Common myeloid progenitor, CD34-positive (primary cell): ENCODE measurements around the gene FAM32A.

Source experiments
- CTCF ChIA-PET: fragments of 350-600 bp; sonication (Branson Sonifier 250); formaldehyde crosslinking; loops from one replicate; lab custom pipeline; 2021; ENCODE audit warnings: antibody characterized with exemption; lab: Charles Lee
- POLR2A ChIA-PET: fragments of 350-600 bp; sonication (Branson Sonifier 250); formaldehyde crosslinking; loops from one replicate; lab custom pipeline; 2021; ENCODE audit warnings: antibody characterized with exemption; lab: Charles Lee
- DNase-seq, 3 donors: peaks; one replicate each; pipeline versions ENCODE4 v3.0.0 to v3.0.0-alpha.2; 2013
- H3K27ac ChIP-seq, 2 experiments: 1 replicate in 1 of 2; 2 replicates in 1 of 2; pipeline ENCODE4 v1.7.0; 2013; ENCODE audit warnings: inconsistent platforms in 2 of 2, low read length in 2 of 2, mild to moderate bottlenecking in 2 of 2, low read depth in 1 of 2, moderate library complexity in 1 of 2; ENCODE audit not compliant: severe bottlenecking in 2 of 2, insufficient read depth in 1 of 2, poor library complexity in 1 of 2
- H3K27me3 ChIP-seq, 5 experiments: replicated peaks in 2 of 5; 1 replicate in 3 of 5; 2 replicates in 2 of 5; pipeline versions ENCODE4 v1.6.1 to v1.7.0; 2013; ENCODE audit warnings: low read length in 4 of 5, mild to moderate bottlenecking in 2 of 5, moderate library complexity in 2 of 5, inconsistent platforms in 1 of 5; ENCODE audit not compliant: insufficient read depth in 5 of 5, control insufficient read depth in 4 of 5
- H3K36me3 ChIP-seq, 4 experiments: 1 replicate in 2 of 4; 2 replicates in 2 of 4; pipeline versions ENCODE4 v1.6.1 to v1.7.0; 2013; ENCODE audit warnings: low read length in 3 of 4, control low read depth in 1 of 4, mild to moderate bottlenecking in 1 of 4; ENCODE audit not compliant: control insufficient read depth in 4 of 4, insufficient read depth in 4 of 4
- H3K4me1 ChIP-seq, 4 experiments: 1 replicate in 3 of 4; 2 replicates in 1 of 4; pipeline versions ENCODE4 v1.6.1 to v1.7.1; 2013; ENCODE audit warnings: low read length in 3 of 4, mild to moderate bottlenecking in 3 of 4, control low read depth in 1 of 4, inconsistent platforms in 1 of 4, moderate library complexity in 1 of 4; ENCODE audit not compliant: control insufficient read depth in 4 of 4, insufficient read depth in 4 of 4; ENCODE audit errors: control extremely low read depth in 1 of 4
- H3K4me3 ChIP-seq, 7 experiments: 1 replicate in 4 of 7; 2 replicates in 3 of 7; pipeline versions ENCODE4 v1.5.1 to v1.7.0; 2013; ENCODE audit warnings: mild to moderate bottlenecking in 7 of 7, low read length in 6 of 7, moderate library complexity in 6 of 7, inconsistent platforms in 2 of 7, low read depth in 2 of 7, control low read depth in 1 of 7; ENCODE audit not compliant: insufficient read depth in 4 of 7, control insufficient read depth in 1 of 7; ENCODE audit errors: extremely low read depth in 1 of 7
- H3K9me3 ChIP-seq, 5 experiments: 1 replicate in 4 of 5; 2 replicates in 1 of 5; pipeline versions ENCODE4 v1.6.1 to v1.7.1; 2013; ENCODE audit warnings: low read length in 4 of 5, mild to moderate bottlenecking in 2 of 5, inconsistent platforms in 1 of 5, low read depth in 1 of 5, moderate library complexity in 1 of 5; ENCODE audit not compliant: control insufficient read depth in 4 of 5, insufficient read depth in 2 of 5; ENCODE audit errors: control extremely low read depth in 1 of 5
- WGBS: methylation state at CpG from one replicate; pipeline ENCODE4 v1.1.5; 2013; ENCODE audit not compliant: insufficient coverage; 5-methylcytosine and 5-hydroxymethylcytosine counted together

The FAM32A gene

DNA sequence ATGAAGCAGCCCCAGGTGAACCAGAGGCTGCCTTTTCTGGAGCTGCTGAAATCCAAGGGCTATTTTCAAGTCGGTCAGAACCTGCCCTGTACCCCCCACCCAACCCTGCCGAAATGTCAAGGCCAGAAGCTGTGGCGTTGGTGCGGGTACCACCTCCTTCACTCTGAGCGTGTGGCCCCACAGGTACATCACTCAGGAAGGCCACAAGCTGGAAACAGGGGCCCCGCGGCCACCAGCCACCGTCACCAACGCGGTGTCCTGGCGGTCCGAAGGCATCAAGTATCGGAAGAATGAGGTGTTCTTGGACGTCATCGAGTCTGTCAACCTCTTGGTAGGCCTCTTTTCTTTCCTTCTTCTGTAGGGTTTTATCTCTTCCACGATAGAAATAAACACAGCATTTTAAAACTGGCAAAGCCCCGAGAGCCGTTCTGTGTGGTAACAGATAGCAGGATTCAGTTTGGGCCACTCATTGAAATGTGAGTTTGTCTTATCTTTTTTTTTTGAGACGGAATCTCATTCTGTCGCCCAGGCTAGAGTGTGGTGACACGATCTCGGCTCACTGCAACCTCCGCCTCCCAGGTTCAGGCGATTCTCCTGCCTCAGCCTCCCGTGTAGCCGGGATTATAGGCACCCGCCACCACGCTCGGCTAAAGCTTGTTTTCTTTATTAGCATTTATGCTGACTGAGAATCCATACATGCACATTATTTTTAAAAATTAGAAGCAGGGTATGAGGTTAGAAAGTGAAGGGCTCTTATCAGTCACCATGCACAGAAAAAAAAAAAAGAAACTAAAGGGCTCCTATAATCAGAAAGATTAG, 23.8 kb downstream of the FAM32A start:
- peak in 2 of 3 donors; percentile 15 to 51 for DNase-seq
- ChIA-PET CTCF (interaction anchor here (1.9 kb wide), 1 partner anchor 177 kb away, joined by 4 read pairs; no protein-coding TSS in a partner anchor), POLR2A (no interaction called here)
- H3K4me3 ChIP-seq = no peak overlapping the region
- peaks cover 21 to 78% (median 51%) of the 10 kb centered on the region in 4 experiments for H3K36me3 ChIP-seq
- WGBS = 96% methylated on average over 21 of the region's 29 CpGs
- H3K27ac ChIP-seq = no peak overlapping the region
- H3K4me1 ChIP-seq = no peaks in the 10 kb centered on the region
- H3K27me3 ChIP-seq = no peaks in the 10 kb centered on the region
- H3K9me3 ChIP-seq = no peaks in the 10 kb centered on the region

DNA sequence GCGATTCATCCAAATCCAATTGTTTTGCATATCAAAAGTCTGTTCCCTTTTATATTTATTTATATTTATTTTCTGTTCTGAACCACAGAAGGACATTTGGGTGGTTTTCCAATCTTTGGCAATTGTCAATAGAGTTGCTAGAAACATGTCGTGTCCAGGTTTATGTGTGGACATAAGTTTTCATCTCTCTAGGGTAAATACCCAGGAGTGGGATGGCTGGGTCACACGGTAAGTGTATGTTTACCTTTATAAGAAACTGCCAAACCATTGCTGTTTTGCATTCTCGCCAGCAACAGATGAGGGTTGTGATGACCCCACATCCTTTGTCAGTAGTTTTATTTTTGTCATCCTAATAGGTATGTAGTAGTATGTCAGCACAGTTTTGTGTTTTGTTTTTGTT, 25.0 kb downstream of the FAM32A start:
- Histone ChIP-seq H3K4me1 (no peaks in the 10 kb centered on the region), H3K9me3 (no peaks in the 10 kb centered on the region), H3K36me3 (peaks cover 21 to 76% (median 47%) of the 10 kb centered on the region in 4 experiments), H3K4me3 (no peak overlapping the region), H3K27ac (no peak overlapping the region), H3K27me3 (no peaks in the 10 kb centered on the region)
- 100% methylated on average over 2 of the region's 4 CpGs for whole genome bisulfite sequencing
- DNase-seq = no peak
- POLR2A ChIA-PET = no interaction called here
- CTCF ChIA-PET = no interaction called here

DNA sequence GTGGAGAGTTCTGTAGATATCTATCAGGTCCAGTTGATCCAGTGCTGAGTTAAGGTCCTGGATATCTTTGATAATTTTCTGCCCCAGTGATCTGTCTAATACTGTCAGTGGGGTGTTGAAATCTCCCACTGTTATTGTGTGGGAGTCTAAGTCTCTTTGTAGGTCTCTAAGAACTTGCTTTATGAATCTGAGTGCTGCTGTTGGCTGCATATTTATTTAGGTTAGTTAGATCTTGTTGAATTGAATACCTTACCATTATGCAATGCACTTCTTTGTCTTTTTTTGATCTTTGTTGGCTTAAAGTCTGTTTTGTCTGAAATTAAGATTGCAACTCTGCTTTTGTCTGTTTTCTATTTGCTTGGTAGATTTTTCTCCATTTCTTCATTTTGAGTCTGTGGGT, 27.9 kb downstream of the FAM32A start:
- DNase-seq = no peak
- no peak overlapping the region for H3K4me3 ChIP-seq
- H3K4me1 ChIP-seq = peaks cover 0 to 11% (median 4%) of the 10 kb centered on the region in 4 experiments
- no peaks in the 10 kb centered on the region for H3K27me3 ChIP-seq
- peaks cover 23 to 58% (median 37%) of the 10 kb centered on the region in 4 experiments for H3K36me3 ChIP-seq
- no peaks in the 10 kb centered on the region for H3K9me3 ChIP-seq
- ChIA-PET POLR2A (no interaction called here), CTCF (no interaction called here)
- H3K27ac ChIP-seq = no peak overlapping the region

DNA sequence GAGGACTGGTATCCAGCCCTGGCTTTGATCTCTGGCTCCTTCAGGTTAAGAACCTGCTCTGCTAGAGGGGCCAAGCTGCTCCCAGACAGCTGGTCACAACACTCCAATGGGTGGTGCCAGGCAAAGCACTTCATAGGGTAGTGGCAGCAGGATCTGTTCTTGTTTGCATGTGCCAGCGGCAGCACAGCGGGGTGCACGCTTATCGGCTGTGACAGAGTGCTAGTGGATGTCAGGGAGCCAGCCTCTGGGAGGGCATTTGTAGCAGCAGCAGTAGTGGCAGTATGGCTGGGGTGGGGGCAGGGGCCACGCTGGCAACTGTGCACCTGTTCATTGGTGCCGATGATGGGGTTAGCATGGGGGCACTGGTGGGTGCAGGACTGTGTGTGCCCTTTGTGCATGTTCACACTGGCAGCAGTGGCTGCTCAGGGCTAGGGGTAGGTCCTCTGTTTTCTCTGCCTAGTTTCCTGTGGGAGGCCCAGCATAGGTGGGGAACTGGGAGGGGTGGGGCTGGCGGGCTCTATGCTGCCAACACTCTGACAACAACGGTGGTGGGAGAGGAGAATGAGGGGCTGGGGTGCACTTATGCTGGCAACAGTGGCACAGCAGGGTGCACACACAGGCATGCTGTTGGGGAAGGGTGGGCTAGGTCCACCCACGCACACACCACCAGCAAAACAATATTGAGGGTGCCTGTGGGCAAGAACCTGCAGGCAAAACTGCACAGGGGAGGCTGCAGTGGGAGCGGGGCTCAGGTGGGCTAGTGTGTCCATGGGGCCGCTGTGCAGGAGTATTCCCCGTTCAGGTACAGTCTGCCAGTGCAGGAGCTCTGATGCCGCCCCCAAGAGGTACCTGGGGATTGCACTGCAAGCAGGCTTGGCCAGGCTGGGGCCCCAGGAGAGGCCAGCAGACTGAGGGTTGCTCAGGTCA, 31.8 kb downstream of the FAM32A start:
- 70% methylated on average over 12 of the region's 13 CpGs for WGBS
- Histone ChIP-seq H3K9me3 (peaks cover 7 to 29% (median 19%) of the 10 kb centered on the region in 5 experiments), H3K27ac (peak overlapping the region in 1 of 2 experiments; percentile 2), H3K36me3 (peaks cover 13 to 55% (median 33%) of the 10 kb centered on the region in 4 experiments), H3K27me3 (no peaks in the 10 kb centered on the region), H3K4me3 (no peak overlapping the region), H3K4me1 (peaks cover 0 to 11% (median 4%) of the 10 kb centered on the region in 4 experiments)
- ChIA-PET CTCF (interaction anchor here (1.5 kb wide), 1 partner anchor 166 kb away, joined by 3 read pairs; no protein-coding TSS in a partner anchor), POLR2A (no interaction called here)
- DNase-seq = peak in 1 of 3 donors; percentile 19

DNA sequence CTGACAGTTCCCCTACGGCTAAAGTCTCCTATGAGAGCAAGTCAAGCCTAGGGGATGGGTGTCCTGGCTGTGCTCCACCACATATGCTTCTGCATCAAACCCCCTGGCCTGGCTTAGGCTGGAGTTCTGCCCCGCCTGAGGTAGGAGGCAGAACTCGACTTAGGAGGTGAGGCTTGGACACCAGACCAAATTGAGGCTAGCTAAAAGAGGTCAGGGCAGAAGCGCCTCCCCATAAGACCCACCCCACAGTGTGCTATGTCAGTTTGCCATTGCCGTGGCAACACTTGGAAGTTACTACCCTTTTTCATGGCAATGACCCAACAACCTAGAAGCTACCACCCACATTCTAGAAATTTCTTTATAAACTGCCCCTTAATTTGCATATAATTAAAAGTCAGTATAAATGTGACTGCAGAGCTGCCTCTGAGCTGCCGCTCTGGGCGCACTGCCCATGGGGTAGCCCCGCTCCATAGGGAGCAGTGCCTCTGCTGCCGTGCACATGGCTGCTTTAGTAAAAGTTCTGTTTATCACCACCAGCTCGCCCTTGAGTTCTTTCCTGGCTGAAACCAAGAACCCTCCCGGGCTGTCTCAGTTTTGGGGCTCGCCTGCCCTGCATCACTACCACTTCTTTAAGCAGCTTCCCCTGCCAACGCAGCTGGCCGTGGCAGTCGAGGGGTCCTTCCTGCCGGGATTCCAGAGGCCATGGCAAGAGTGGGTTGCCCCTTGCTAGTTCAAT, 32.7 kb downstream of the FAM32A start:
- CTCF ChIA-PET = interaction anchor here (0.8 to 1.2 kb wide), 2 partner anchors 29 to 153 kb away, joined by 3 to 4 read pairs; no protein-coding TSS in a partner anchor
- Histone ChIP-seq H3K4me3 (no peak overlapping the region), H3K36me3 (peaks cover 15 to 59% (median 35%) of the 10 kb centered on the region in 4 experiments), H3K27me3 (no peaks in the 10 kb centered on the region), H3K27ac (no peak overlapping the region), H3K4me1 (peaks cover 0 to 11% (median 4%) of the 10 kb centered on the region in 4 experiments), H3K9me3 (peaks cover 7 to 34% (median 23%) of the 10 kb centered on the region in 5 experiments)
- over 99% methylated on average over 12 of the region's 16 CpGs for WGBS
- DNase-seq = peak in 2 of 3 donors; percentile 13 to 22
- POLR2A ChIA-PET = no interaction called here

DNA sequence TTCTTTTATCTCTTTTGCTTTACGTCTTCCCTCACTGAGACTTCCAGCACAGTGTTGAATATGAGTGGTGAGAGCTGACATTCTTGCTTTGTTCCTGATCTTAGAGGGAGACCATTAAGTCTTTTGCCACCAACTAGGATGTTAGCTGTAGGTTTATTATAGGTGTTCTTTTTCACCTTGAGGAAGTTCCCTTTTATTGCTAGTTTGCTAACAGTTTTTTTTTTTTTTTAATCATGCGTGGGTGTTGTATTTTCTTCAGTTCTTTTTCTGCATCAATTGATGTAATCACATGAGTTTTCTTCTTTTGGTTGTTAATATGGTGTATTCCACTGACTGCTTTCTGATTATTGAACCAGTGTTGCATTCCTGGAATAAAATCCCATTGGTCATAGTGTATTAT, 33.6 kb downstream of the FAM32A start:
- ChIA-PET POLR2A (no interaction called here), CTCF (interaction anchor here (1.2 kb wide), 1 partner anchor 28 kb away, joined by 4 read pairs; no protein-coding TSS in a partner anchor)
- Histone ChIP-seq H3K27ac (no peak overlapping the region), H3K27me3 (no peaks in the 10 kb centered on the region), H3K4me1 (peaks cover 0 to 11% (median 4%) of the 10 kb centered on the region in 4 experiments), H3K4me3 (no peak overlapping the region), H3K9me3 (peaks cover 7 to 35% (median 25%) of the 10 kb centered on the region in 5 experiments), H3K36me3 (peaks cover 20 to 66% (median 43%) of the 10 kb centered on the region in 4 experiments)
- DNase-seq = no peak
- WGBS = 100% methylated on average over 2 of the region's 2 CpGs
